ENCODE data around the gene BAIAP2L2.
A peak's percentile ranks its signal among the peaks of the same experiment; 100 is the strongest.
"Not testable (repeated sequence)": the region's sequence is repeated elsewhere in the genome, so short reads cannot be mapped to it uniquely, and the experiment has no call there.

BAIAP2L2 gene

GRCh38 chr22:38040953-38041759 is 69.3 kb downstream of the BAIAP2L2 start:
- H4K91ac ChIP-seq (ENCODE audit: low read depth, low read length), result no peak overlapping the region
- H2AFZ ChIP-seq (ENCODE audit: insufficient read depth, low read length, poor library complexity), result no peak overlapping the region
- H3K18ac ChIP-seq (ENCODE audit: low read length), result no peak overlapping the region
- H2AK5ac ChIP-seq (ENCODE audit: low read length), result no peak overlapping the region
- no peak overlapping the region for H4K12ac ChIP-seq (ENCODE audit: low read depth, low read length)
- H2BK120ac ChIP-seq (ENCODE audit: insufficient read depth, low read length, poor library complexity), result peak overlapping the region; percentile 29
- H3K9me3 ChIP-seq (ENCODE audit: insufficient read depth, low read depth, low read length), result peaks cover 2% of the 10 kb centered on the region
- no peak overlapping the region for H4K8ac ChIP-seq (ENCODE audit: low read depth, low read length)
- no peaks in the 10 kb centered on the region for H3K36me3 ChIP-seq (ENCODE audit: control insufficient read depth in 1 of 2, insufficient read depth in 2 of 2, low read length in 2 of 2)
- peaks cover 7 to 15% of the 10 kb centered on the region in 2 experiments for H3K4me1 ChIP-seq (ENCODE audit: control insufficient read depth in 1 of 2, insufficient read depth in 2 of 2, low read length in 2 of 2)
- H3K23ac ChIP-seq (ENCODE audit: low read length), result no peak overlapping the region
- H3K14ac ChIP-seq (ENCODE audit: low read length), result no peak overlapping the region
- H3K4me2 ChIP-seq (ENCODE audit: low read length), result no peak overlapping the region
- H3K27ac ChIP-seq (ENCODE audit: low read depth, low read length), result no peak overlapping the region
- no peak overlapping the region for H3K9ac ChIP-seq (ENCODE audit: low read length)
- H3K79me2 ChIP-seq (ENCODE audit: control insufficient read depth, insufficient read depth, low read length, poor library complexity), result no peaks in the 10 kb centered on the region
- H2BK12ac ChIP-seq (ENCODE audit: low read length), result no peak overlapping the region
- no peak overlapping the region for H3K4ac ChIP-seq (ENCODE audit: low read depth, low read length)
- no peaks in the 10 kb centered on the region for H3K27me3 ChIP-seq (ENCODE audit: insufficient read depth, low read length)
- H3K4me3 ChIP-seq (ENCODE audit: low read depth, low read length), result no peak overlapping the region
- DNase-seq, result peak; percentile 7 to 46
- WGBS (ENCODE audit: extremely low coverage, insufficient coverage, insufficient read length), result no CpG with 5 or more reads among the region's 20 CpGs
- peaks cover 2% of the 10 kb centered on the region for H3K79me1 ChIP-seq (ENCODE audit: low read length)
- H2BK5ac ChIP-seq (ENCODE audit: low read depth, low read length, poor library complexity), result no peak overlapping the region

- H4K12ac ChIP-seq (ENCODE audit: low read depth, low read length), result no peak overlapping the region
- no peak overlapping the region for H3K4me2 ChIP-seq (ENCODE audit: low read length)
- no peaks in the 10 kb centered on the region for H3K79me2 ChIP-seq (ENCODE audit: control insufficient read depth, insufficient read depth, low read length, poor library complexity)
- DNase-seq, result no peak
- H3K9me3 ChIP-seq (ENCODE audit: insufficient read depth, low read depth, low read length), result peaks cover 2% of the 10 kb centered on the region
- no peak overlapping the region for H3K9ac ChIP-seq (ENCODE audit: low read length)
- no peak overlapping the region for H2AFZ ChIP-seq (ENCODE audit: insufficient read depth, low read length, poor library complexity)
- no peak overlapping the region for H3K14ac ChIP-seq (ENCODE audit: low read length)
- no peak overlapping the region for H4K8ac ChIP-seq (ENCODE audit: low read depth, low read length)
- no CpG with 5 or more reads among the region's 46 CpGs for WGBS (ENCODE audit: extremely low coverage, insufficient coverage, insufficient read length)
- H2BK120ac ChIP-seq (ENCODE audit: insufficient read depth, low read length, poor library complexity), result no peak overlapping the region
- no peak overlapping the region for H2BK12ac ChIP-seq (ENCODE audit: low read length)
- H3K4me3 ChIP-seq (ENCODE audit: low read depth, low read length), result no peak overlapping the region
- H3K23ac ChIP-seq (ENCODE audit: low read length), result no peak overlapping the region
- H3K36me3 ChIP-seq (ENCODE audit: control insufficient read depth in 1 of 2, insufficient read depth in 2 of 2, low read length in 2 of 2), result no peaks in the 10 kb centered on the region
- no peak overlapping the region for H3K4ac ChIP-seq (ENCODE audit: low read depth, low read length)
- no peaks in the 10 kb centered on the region for H3K27me3 ChIP-seq (ENCODE audit: insufficient read depth, low read length)
- H3K4me1 ChIP-seq (ENCODE audit: control insufficient read depth in 1 of 2, insufficient read depth in 2 of 2, low read length in 2 of 2), result peaks cover 14 to 25% of the 10 kb centered on the region in 2 experiments
- H2BK5ac ChIP-seq (ENCODE audit: low read depth, low read length, poor library complexity), result no peak overlapping the region
- peaks cover 5% of the 10 kb centered on the region for H3K79me1 ChIP-seq (ENCODE audit: low read length)
- H3K18ac ChIP-seq (ENCODE audit: low read length), result no peak overlapping the region
- no peak overlapping the region for H3K27ac ChIP-seq (ENCODE audit: low read depth, low read length)
- no peak overlapping the region for H2AK5ac ChIP-seq (ENCODE audit: low read length)
- H4K91ac ChIP-seq (ENCODE audit: low read depth, low read length), result peak overlapping the region; percentile 56
These were observed 71.3 kb downstream of the BAIAP2L2 start for GRCh38 chr22:38038890-38039812.

GRCh38 chr22:38038426-38038825 is 72.1 kb downstream of the BAIAP2L2 start:
- Histone ChIP-seq H4K12ac (ENCODE audit: low read depth, low read length) (no peak overlapping the region), H3K4me2 (ENCODE audit: low read length) (no peak overlapping the region), H3K4ac (ENCODE audit: low read depth, low read length) (no peak overlapping the region), H2BK120ac (ENCODE audit: insufficient read depth, low read length, poor library complexity) (no peak overlapping the region), H3K27me3 (ENCODE audit: insufficient read depth, low read length) (no peaks in the 10 kb centered on the region), H3K18ac (ENCODE audit: low read length) (no peak overlapping the region), H3K23ac (ENCODE audit: low read length) (no peak overlapping the region), H3K9ac (ENCODE audit: low read length) (no peak overlapping the region), H3K36me3 (ENCODE audit: control insufficient read depth in 1 of 2, insufficient read depth in 2 of 2, low read length in 2 of 2) (no peaks in the 10 kb centered on the region), H2BK5ac (ENCODE audit: low read depth, low read length, poor library complexity) (no peak overlapping the region), H3K79me1 (ENCODE audit: low read length) (peaks cover 12% of the 10 kb centered on the region), H3K27ac (ENCODE audit: low read depth, low read length) (no peak overlapping the region), H2AFZ (ENCODE audit: insufficient read depth, low read length, poor library complexity) (no peak overlapping the region), H3K4me1 (ENCODE audit: control insufficient read depth in 1 of 2, insufficient read depth in 2 of 2, low read length in 2 of 2) (peaks cover 21 to 32% of the 10 kb centered on the region in 2 experiments), H3K4me3 (ENCODE audit: low read depth, low read length) (no peak overlapping the region), H4K8ac (ENCODE audit: low read depth, low read length) (no peak overlapping the region), H3K14ac (ENCODE audit: low read length) (no peak overlapping the region), H3K79me2 (ENCODE audit: control insufficient read depth, insufficient read depth, low read length, poor library complexity) (peaks cover 3% of the 10 kb centered on the region), H2BK12ac (ENCODE audit: low read length) (peak overlapping the region; percentile 21), H4K91ac (ENCODE audit: low read depth, low read length) (no peak overlapping the region), H3K9me3 (ENCODE audit: insufficient read depth, low read depth, low read length) (peaks cover 2% of the 10 kb centered on the region), H2AK5ac (ENCODE audit: low read length) (no peak overlapping the region)
- no peak for DNase-seq
- no CpG with 5 or more reads among the region's 23 CpGs for WGBS (ENCODE audit: extremely low coverage, insufficient coverage, insufficient read length)

- H3K4ac ChIP-seq (ENCODE audit: low read depth, low read length); H2AK5ac ChIP-seq (ENCODE audit: low read length); H3K9ac ChIP-seq (ENCODE audit: low read length); H2BK5ac ChIP-seq (ENCODE audit: low read depth, low read length, poor library complexity); H3K79me2 ChIP-seq (ENCODE audit: control insufficient read depth, insufficient read depth, low read length, poor library complexity); H2AFZ ChIP-seq (ENCODE audit: insufficient read depth, low read length, poor library complexity); H4K8ac ChIP-seq (ENCODE audit: low read depth, low read length); H2BK12ac ChIP-seq (ENCODE audit: low read length); H3K4me2 ChIP-seq (ENCODE audit: low read length); H4K12ac ChIP-seq (ENCODE audit: low read depth, low read length); H3K23ac ChIP-seq (ENCODE audit: low read length); H3K9me3 ChIP-seq (ENCODE audit: insufficient read depth, low read depth, low read length); H3K18ac ChIP-seq (ENCODE audit: low read length); H3K27me3 ChIP-seq (ENCODE audit: insufficient read depth, low read length); H3K36me3 ChIP-seq (ENCODE audit: control insufficient read depth in 1 of 2, insufficient read depth in 2 of 2, low read length in 2 of 2); DNase-seq; H3K14ac ChIP-seq (ENCODE audit: low read length); H3K27ac ChIP-seq (ENCODE audit: low read depth, low read length); H3K4me3 ChIP-seq (ENCODE audit: low read depth, low read length); H2BK120ac ChIP-seq (ENCODE audit: insufficient read depth, low read length, poor library complexity); H4K91ac ChIP-seq (ENCODE audit: low read depth, low read length): not testable (repeated sequence)
- no CpG with 5 or more reads among the region's 13 CpGs for WGBS (ENCODE audit: extremely low coverage, insufficient coverage, insufficient read length)
- Histone ChIP-seq H3K79me1 (ENCODE audit: low read length) (peaks cover 14% of the 10 kb centered on the region), H3K4me1 (ENCODE audit: control insufficient read depth in 1 of 2, insufficient read depth in 2 of 2, low read length in 2 of 2) (peaks cover 27 to 39% of the 10 kb centered on the region in 2 experiments)
These were observed 72.9 kb downstream of the BAIAP2L2 start for GRCh38 chr22:38037367-38038150.
